ENCODE measurements around the gene CAMK2B.

- TF ChIP-seq, protein P1, sequence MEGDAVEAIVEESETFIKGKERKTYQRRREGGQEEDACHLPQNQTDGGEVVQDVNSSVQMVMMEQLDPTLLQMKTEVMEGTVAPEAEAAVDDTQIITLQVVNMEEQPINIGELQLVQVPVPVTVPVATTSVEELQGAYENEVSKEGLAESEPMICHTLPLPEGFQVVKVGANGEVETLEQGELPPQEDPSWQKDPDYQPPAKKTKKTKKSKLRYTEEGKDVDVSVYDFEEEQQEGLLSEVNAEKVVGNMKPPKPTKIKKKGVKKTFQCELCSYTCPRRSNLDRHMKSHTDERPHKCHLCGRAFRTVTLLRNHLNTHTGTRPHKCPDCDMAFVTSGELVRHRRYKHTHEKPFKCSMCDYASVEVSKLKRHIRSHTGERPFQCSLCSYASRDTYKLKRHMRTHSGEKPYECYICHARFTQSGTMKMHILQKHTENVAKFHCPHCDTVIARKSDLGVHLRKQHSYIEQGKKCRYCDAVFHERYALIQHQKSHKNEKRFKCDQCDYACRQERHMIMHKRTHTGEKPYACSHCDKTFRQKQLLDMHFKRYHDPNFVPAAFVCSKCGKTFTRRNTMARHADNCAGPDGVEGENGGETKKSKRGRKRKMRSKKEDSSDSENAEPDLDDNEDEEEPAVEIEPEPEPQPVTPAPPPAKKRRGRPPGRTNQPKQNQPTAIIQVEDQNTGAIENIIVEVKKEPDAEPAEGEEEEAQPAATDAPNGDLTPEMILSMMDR (conservative IDR thresholded peaks at IDR 0.05; ENCODE audit: low read length): no peak
- no peak for TF ChIP-seq EZH2phosphoT487 (IDR thresholded peaks at IDR 0.05; ENCODE audit: borderline replicate concordance)
These were observed 22.2 kb upstream of the CAMK2B start for GRCh38 chr7:44347546-44348114.

Measured in Loucy (cell line).